NCI-H446 treated with DMSO at 0.1 percent for 48 hours (cell line): ENCODE measurements around the gene POLR2F.
"Not testable (repeated sequence)": the region's sequence is repeated elsewhere in the genome, so short reads cannot be mapped to it uniquely, and the experiment has no call there.

Source experiments
- DNase-seq: peaks from one replicate; lab custom pipeline; 2025; lab: John Stamatoyannopoulos, UW

POLR2F gene

DNA sequence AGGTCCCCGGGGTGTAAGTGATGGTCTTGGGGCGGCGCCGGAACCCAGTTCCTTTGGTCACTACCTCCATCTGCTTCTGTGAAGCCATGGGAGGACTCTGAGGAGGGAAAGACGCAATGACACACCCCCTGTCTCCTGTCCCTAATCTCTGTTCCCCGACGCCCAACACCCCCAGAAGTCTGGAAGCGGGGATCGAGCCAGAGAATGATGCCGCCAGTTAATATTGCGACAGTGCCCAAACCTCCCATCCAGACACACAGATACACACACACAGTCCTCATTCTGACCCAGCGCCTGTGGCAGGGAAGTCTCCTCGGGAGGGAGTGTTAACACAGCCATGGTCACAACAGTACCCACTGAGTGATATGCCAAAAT lies 450 bp upstream of the POLR2F start:
- no peak for DNase-seq

DNA sequence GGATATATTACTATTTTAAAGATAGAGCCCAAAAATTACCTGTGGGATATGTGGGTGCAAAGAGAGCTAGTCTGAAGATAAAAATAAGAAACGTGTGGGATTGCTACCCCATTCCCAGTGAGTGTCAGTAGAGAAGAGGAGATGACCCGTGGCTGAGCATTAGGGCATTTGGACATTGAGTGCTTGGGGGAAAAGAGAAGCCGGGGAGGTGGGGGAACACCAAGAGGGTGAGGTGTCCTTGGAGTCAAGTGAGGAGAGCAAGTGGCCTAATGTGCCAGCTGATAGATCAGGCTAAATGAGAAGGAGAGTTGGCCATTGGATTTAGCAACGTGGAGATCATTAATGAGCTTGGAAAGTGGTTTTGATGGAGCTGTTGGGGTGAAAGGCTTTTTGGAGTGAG lies 1.2 kb downstream of the POLR2F start:
- no peak for DNase-seq

DNA sequence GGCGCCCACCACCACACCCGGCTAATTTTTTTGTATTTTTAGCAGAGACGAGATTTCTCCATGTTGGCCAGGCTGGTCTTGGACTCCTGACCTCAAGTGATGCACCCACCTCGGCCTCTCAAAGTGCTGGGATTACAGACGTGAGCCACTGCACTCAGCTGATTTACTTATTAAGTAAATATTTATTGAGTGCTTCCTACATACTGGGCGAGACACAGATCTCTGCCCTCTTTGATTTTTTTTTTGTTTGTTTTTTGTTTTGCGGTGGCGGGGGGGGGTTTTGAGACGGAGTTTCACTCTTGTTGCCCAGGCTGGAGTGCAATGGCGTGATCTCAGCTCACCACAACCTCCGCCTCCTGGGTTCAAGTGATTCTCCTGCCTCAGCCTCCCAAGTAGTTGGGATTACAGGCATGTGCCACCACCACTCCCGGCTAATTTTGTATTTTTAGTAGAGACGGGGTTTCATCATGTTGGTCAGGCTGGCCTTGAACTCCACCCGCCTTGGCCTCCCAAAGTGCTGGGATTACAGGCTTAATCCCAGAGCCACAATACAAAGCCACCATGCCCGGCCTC lies 2.4 kb downstream of the POLR2F start:
- DNase-seq: not testable (repeated sequence)

- no peak for DNase-seq
Observed at GRCh38 chr22:37957232-37957631, 3.7 kb downstream of the POLR2F start.

- no peak for DNase-seq
Observed at GRCh38 chr22:37959231-37959825, 5.8 kb downstream of the POLR2F start.

GRCh38 chr22:37961062-37961461 lies 7.6 kb downstream of the POLR2F start:
- DNase-seq: no peak

- DNase-seq: no peak
Observed at GRCh38 chr22:37965940-37966664, 12.6 kb downstream of the POLR2F start.

- DNase-seq: no peak
Observed at GRCh38 chr22:37967147-37967546, 13.6 kb downstream of the POLR2F start.

DNA sequence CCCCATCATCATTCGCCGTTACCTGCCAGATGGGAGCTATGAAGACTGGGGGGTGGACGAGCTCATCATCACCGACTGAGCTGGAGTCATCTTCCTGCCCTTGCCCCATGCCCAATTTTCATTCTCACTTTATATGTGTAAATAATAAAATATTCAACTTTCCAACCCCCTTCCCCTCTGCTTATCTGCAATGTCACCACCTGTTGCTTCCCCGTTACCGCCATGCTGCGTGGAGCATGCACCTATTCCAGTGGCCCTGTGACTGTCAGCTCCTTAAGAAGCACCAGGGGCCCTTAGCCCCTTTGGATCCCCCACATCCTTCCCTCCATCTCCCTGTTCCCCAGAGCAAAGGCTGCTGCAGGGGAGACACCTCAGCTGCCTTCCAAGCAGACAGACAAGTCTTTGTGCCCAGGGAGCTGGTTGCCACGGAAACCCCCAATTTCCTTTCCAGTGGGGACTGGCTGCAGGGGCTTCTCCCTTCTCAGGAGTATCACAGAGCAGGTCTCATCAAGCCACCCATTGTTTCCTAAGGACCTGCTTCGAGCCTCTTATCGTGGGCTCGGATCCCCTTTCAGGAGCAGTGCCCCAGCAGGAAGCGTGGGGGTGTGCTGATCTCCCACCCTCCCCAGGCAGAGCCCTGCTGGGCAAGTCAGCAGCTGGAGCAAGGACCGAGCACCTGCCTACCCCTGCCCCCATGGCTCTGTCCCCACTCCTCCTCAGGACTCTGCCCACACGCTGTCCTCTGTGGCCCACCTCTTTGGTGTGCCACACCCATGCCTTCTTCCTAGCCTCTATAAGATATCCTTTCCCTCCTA lies 14.3 kb downstream of the POLR2F start:
- no peak for DNase-seq

DNA sequence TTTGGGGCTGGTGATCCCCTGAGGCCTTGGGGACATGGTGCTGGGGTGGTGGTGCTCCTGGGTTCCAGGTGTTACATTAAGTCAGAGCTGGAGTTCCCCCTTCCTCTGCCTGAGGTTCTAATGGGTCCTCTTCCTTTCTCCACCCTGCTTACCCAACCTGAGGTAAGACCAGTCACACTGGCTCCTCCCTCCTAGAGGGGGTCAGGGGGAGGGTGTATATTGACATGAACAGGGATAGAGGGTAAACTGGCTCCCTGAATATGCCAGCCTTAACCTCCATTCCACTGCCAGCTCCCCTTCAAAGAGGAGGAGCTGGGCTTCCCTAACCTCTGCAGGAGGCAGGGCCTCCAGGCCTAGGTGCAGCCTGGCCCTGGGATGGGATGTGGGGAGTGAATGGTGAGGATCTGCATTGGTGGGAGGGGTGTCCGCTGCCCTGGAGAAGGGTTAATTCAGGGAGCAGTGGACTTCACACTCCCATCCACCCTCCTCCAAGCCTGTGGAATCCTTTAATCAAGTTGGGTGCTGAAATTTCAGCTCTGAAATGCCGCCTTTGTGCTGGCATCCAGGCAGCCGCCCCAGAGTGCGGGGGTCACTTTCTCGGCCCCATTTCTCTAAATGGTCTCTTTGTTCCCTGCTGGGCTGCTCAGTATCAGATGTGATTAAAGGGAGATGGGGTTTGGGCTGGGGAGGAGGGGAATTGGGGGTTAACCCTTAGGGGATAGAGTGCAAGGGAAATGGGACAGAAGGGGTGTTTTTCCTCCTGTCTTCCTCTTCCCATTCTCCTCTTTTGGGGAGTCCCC lies 15.2 kb downstream of the POLR2F start:
- no peak for DNase-seq

- no peak for DNase-seq
Observed at GRCh38 chr22:37970864-37971263, 17.4 kb downstream of the POLR2F start.

DNA sequence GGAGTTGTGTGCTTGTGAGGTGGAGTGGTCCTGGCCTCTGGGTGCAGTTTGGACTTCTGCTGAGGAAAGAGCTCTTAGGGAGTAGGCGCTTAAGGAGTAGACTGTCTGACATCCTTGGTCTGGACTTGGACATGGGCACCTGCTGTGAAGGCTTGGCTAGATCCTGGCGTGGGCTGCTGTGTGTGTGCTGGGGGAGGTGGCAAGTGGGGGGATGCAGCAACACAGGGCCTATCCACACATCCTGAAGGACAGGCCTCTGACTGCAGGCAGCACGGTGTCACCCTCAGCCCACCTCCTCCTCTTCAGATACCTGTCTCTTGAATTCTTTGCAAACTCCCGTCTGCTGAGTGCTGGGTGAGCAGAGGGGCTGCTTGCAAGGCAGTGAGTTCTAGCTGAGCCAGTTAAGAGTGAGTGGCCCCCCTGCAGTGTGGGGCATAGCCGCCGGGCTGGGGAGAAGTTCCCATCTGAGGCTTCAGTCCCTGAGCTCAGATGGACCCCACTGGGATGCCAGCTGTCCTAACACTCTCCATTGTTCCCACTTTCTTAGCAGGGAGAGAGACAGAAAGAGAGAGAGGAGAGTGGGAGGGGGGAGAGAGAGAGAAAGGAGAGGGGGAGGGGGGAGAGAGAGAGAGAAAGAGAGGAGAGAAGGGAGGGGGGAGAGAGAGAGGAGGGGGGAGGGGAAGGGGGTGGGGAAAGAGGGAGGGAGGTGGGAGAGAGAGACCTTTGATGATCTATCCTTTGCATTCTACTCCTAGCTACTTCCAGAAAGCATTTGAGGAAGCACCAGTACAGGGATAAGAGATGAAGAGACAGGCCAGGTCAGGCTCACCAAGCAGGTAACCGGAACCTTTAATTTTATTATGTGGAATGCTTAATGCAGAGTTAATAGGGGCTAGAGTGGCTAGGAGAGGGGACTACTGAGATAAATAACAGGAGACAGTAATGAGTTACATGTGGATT lies 18.3 kb downstream of the POLR2F start:
- no peak for DNase-seq

DNA sequence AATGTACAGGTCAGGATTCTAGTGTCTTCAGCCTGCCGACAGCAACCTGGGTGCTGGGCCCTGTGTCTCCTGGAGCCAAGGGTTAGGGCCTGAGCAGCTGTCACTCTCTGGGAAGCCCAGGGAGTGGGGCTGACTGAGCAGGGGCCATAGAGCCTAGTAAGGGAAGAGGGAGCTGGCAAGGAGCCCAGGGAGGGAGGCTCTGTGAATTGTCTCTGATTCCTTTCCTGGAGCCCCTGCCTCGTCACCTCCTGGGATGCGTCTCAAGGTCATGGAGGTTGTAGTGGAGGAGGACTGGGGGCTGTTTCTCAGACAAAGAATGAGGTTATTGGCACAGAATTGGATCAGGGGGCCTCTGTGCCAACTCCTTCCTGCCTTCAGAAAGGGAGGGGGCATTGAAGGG lies 19.0 kb downstream of the POLR2F start:
- DNase-seq: peak; percentile 23

DNA sequence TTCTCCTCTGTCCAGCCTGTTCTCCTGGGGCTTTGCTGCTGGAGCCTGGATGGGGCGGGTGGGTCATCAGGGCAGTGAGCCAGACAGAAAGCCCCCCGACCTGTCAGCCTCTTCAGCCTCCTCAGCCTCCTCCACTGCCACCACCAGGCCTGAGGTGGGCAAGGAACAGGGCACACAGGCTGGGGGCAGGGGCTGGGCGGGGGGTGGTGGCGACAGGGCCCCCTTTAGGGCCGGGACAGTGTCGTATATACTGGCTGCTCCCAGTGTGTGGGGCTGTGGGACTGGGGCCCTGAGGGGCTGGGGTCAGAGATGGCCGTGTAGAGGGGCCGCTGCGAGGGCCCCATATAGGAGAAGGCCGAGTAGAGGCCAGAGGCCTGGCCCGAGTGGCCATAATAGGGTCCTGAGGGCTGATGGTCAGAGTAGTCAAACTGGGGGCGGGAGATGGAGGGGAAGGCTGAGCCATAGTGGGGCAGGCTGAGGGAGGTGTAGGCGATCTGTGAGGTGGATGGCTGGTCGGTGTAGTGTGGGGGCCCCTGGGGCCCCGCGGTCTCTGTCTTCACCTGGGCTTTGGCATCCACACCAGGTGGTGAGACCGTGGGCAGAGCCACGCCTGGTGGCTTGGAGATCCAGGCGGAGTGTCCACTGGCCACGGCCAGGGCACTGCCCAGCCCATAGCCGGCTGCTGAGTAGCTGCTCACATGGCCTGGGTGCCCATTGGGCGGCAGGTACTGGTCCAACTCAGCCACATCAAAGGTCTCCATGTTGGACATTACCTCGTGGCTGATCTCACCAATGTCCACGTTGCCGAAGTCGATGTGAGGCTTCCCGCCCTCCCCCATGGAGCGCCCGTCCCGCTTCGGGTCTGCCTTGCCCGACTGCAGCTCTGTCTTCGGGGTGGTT lies 20.0 kb downstream of the POLR2F start:
- no peak for DNase-seq

DNA sequence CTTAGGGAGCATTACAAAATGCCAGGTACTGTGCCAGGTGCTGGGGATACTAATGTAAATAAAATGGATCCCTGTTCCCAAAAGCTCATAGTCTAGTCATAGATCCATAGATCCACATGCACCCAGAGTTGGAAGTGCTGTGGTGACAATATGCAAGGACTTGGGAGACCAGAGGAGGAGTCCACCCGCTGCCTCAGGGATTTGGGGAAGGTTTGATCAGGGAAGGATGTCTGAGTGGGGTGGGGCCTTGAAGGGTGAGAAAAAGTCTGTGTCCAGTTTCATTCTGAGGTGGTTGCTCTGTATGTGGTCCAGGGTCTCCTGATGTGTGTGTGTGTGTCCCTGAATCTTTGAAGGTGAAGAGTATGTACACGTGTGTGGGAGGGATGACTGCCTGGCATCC lies 21.7 kb downstream of the POLR2F start:
- no peak for DNase-seq

GRCh38 chr22:37976022-37976421 lies 22.5 kb downstream of the POLR2F start:
- not testable (repeated sequence) for DNase-seq

DNA sequence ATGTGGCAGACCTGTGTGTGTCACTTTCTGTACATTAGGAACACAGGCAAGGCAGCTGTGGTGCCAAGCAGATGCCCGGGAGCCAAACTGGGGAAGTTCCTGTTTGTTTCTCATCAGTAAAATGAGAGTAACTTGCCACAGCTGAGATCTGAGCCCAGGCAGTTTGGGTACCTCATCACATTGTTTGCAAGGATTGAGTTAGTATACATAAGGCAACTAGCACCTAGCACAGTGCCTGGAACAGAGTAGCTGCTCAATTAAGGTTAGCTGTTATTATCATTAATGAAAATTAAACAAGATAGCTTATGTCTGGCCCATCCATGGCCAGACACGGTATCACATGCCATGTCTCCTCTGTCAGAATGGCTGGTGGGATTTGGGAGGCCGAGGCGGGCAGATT lies 23.0 kb downstream of the POLR2F start:
- DNase-seq: no peak

GRCh38 chr22:37979782-37980181 lies 26.3 kb downstream of the POLR2F start:
- no peak for DNase-seq

DNA sequence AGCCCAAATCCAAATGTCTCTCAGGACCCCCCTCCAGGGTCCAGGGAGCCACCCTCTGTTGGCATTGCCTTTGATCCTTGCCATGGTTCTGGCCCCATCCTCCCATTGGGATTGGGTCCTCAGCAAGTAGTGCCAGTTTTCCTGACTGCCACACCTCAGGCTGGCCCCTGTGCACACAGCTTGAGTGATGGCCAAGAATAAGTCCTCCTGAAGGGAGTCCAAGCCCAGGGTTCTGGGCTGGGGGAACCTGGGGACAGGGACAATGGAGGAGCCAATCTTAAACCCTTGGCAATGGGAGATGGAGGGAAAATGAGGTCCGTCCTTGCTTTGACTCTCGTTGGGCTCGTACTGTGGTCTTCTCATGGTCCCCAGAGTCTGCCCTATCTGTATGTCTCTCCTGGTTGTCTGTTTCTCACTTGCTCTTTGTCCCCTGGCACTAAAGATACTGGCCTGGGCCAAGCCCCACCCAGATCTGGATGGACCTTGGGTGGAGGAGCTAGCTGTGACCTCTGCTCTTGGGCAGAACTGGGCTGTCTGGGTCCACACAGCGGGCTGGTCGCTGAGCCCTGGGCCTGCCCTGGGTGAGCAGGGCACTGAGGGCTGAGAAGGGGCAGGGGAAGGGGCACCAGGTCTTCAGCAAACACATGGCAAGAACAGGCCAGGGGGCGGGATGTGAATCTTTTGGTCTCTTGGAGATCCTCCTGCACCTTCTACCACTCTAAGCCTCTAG lies 27.9 kb downstream of the POLR2F start:
- no peak for DNase-seq
